GM21737 (cell line): ENCODE results near the gene ORMDL3.
"Not testable (repeated sequence)": the region's sequence is repeated elsewhere in the genome, so short reads cannot be mapped to it uniquely, and the experiment has no call there.

Experiments
- ATAC-seq: cut with Tn5 transposase; IDR thresholded peaks from one replicate; pipeline ENCODE4 v1.9.1; 2021; ENCODE audit warnings: mild to moderate bottlenecking, moderate library complexity; ENCODE audit not compliant: unreplicated experiment

The ORMDL3 gene

DNA sequence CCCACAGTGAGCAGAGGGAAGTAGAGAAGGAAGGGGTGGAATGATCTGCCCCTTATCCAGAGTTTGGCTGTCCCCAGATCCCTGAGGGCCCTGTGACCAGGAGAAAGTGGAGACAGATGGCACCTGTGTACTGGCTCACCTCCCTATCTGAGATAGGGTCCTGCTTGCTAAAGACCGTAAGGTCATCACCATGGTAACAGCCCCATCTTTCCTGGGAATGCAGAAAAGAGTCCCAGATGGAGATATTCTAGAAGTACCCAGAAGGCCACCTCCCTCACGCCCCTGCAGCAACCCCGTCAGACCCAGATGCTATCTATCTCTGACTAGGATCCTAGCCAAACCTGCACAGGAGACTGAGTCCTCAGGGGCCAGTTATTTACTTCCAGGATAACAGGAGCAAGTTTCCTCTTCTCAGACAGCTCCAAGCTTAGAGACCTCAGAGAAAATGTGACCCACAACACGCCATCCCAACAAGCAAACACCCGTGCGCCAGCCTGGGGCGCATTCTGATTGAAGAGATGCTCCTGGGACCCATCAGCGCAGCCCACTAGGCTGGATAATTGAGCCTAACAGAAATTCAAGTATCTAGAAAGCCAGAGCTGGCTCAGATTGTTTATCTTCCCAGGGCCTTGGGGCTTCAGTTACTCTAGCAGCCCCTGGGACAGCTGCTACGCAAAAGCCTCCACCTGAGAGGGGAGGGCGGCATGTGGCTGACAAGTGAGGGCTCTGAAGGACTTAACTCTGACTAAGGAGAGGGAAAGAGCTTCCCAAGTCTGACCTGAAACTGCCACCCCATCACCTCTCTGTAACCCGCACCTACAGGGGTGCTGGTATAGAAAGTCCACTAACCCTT, 1.9 kb downstream of the ORMDL3 start:
- no peak for ATAC-seq

DNA sequence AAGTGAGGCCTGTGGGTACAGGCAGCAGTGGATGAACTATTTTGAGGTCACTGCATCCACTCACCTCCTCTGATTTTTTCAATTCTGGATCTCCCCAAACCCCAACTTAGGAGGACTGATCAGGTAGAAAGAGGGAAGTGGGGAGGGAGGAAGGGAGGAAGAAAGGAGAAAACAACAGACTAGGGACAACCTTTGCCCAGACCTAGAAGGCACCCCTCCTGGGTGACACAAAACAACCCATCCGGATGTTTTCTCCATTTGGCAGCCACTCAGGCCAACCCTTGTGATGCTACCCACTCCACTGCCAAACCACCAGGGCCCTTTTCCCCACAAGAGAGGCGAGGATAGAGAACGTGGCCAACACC, 2.7 kb downstream of the ORMDL3 start:
- no peak for ATAC-seq

DNA sequence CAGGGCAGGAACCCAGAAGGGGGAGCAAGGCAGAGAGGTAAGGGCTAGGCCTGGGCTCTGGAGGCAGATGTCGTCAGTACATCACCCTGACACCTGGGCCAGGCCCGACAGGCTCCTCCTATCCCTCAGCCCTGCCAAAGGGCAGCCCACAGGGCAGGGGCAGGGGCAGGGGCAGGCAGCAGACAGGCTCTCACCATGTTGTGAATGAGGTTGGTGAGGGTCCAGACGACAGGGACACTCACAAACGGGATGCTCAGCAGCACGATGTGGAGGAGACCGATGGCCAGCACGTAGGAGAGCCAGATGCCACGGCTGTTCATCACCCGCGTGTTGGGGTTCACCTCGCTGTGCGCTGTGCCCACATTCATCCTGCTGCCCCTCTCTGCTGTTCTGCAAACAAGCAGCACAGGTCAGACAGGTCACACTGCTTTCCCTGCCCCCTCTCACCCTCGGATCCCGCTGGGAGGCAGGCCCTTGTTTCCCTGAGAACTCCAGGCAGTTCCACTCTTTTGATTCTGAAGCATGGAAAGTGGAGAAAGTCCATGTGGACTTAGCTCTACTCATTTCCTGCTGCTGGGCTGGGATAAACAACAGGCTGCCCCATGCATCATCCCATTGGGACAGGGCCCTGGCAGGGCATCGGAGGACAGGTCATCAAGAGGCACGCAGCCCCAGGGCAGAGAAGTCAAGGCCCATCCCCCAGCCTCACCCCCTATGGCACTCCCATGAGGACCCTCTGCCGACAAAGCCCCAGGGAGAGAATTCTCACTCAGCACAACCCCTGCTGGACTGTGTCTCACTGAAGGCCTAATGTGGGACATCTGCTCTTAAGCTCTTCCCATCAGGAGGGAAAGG, 3.3 kb downstream of the ORMDL3 start:
- ATAC-seq, result no peak

- ATAC-seq, result no peak
Observed at GRCh38 chr17:39923230-39923629, 4.2 kb downstream of the ORMDL3 start.

DNA sequence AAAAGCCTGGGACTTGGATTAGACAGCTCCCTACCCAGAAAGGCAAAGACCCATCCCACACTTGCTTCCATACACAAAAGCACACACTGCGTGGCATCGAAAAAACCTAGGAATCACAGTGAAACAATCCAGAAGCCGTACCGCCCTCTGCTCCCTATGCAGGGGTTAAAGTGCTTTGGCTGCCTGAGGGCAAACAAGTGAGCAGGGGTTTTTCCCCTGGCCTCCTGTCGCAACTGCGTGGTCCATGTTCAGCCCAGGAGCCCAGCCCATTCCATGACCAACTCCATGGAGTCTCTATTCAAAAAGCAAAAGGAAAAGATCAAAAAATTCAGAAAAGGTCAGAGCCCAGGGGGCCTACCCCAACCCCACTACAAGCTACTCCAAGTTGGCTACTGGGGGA, 5.4 kb downstream of the ORMDL3 start:
- ATAC-seq, result no peak

- ATAC-seq, result no peak
Observed at GRCh38 chr17:39921323-39921722, 6.1 kb downstream of the ORMDL3 start.

DNA sequence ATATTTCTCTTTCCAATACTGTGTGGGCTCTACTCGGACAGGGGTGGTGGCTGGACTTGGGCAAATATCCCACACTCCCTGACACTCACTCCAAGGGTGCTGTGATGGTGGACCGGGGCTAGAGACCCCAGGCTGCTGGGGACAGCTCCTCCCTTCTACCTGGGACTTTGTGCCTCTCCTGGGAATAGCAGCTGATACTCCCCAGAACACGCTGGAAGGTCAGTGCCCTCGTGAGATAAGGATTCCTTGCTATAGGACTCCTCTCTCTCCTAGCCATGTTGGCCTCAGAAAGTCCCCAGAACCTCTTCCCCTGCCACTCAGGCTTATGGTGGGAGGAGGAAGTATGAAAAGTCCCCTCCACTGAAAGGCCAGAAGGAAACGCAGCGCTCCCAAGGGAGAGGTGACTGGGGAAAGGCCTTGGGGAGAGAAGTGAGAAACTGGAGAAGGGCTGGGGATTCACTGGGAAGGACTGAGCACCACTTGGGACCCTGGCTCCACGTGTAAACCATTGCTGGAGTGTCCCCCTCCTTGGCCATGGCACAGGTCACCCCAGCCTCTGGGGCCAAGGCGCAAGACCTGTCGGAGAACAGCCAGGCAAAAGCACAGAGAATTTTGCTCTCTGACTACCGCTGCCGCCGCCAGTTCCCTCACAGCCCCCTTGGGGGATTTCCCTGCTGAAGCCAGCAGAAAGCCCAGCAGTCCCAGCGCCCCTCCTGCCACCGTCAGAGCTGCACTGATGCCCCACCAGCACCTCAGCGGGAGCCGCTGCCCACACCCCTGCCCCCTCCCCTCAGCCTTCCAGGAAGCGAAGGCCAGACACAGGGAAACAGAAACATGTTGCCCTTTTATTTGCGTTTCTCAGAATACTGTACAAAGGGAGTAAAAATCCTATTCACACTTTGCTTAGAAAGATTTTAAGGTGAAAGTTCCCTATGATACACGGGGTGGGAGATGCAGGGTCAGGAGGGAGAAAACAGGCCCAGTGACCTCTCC, 6.9 kb downstream of the ORMDL3 start:
- ATAC-seq, result no peak

GRCh38 chr17:39919087-39919683, 8.2 kb downstream of the ORMDL3 start:
- no peak for ATAC-seq

GRCh38 chr17:39916918-39917317, 10.5 kb downstream of the ORMDL3 start:
- no peak for ATAC-seq

DNA sequence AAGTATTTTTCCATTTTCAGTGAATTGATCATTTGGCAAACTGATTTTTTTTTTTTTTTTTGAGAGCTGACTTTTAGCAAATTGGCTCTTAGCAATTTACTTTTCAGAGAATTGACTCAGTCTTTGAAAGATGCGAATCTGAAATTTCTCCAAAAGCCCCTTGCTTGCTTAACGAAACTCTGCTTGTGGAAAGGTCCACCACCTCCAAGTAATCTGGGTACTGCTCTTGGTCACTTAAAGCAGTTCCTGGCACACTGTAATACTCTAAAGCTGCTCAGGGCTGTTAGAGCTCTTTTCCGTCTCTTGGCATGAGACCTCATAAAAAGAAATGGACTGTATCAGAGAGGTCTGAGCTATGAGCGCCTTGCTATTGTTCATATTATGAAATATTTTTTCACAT, 11.8 kb downstream of the ORMDL3 start:
- no peak for ATAC-seq

DNA sequence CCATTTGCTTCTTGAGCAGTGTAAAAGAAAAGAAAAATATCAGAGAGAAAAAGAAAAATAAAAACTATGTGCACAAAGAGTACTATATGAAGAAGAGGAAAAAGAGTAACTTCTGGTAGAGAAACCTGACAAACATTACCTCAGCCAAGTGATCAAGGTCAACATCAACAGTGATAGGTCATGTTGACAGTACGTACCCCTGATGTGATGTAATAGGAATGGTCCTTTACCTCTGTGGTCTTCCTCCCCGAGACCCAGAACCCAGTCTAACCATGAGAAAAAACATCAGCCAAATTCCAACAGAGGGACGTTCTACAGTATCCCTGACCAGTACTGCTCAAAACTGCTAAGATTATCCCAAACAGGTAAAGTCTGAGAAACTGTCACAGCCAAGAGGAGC, 13.4 kb downstream of the ORMDL3 start:
- no peak for ATAC-seq

GRCh38 chr17:39908789-39909352, 18.5 kb downstream of the ORMDL3 start:
- no peak for ATAC-seq

DNA sequence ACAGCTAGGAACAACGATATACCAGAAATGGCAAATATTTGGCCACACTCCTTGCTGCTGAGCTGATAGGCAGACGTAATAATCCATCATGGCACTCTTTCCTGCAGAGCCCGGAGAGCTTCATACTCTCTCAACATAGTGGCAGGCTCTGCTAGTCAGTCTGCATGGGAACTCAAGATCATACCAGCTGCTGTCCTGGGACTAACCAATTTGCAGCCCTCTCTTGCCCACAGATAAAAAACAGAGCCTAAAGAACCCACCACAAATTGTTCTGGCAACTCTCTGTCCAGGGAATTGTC, 22.5 kb downstream of the ORMDL3 start:
- ATAC-seq, result no peak

- no peak for ATAC-seq
Observed at GRCh38 chr17:39903158-39903884, 24.1 kb downstream of the ORMDL3 start.

DNA sequence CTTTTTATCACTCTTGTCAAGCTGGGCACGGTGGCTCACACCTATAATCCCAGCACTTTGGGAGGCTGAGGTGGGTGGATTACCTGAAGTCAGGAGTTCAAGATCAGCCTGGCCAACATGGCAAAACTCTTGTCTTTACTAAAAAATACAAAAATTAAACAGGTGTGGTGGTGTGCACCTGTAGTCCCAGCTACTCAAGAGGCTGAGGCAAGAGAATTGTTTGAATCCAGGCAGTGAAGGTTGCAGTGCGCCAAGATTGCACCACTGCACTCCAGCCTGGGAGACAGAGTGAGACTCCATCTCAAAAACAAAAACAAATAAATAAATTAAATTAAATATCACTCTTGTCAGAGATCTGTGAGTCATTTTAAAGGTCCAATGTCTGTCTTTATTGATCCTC, 25.4 kb downstream of the ORMDL3 start:
- ATAC-seq, result not testable (repeated sequence)

GRCh38 chr17:39899215-39899614, 28.2 kb downstream of the ORMDL3 start:
- ATAC-seq, result no peak

- no peak for ATAC-seq
Observed at GRCh38 chr17:39898088-39898487, 29.3 kb downstream of the ORMDL3 start.

- no peak for ATAC-seq
Observed at GRCh38 chr17:39894681-39895376, 32.6 kb downstream of the ORMDL3 start.

DNA sequence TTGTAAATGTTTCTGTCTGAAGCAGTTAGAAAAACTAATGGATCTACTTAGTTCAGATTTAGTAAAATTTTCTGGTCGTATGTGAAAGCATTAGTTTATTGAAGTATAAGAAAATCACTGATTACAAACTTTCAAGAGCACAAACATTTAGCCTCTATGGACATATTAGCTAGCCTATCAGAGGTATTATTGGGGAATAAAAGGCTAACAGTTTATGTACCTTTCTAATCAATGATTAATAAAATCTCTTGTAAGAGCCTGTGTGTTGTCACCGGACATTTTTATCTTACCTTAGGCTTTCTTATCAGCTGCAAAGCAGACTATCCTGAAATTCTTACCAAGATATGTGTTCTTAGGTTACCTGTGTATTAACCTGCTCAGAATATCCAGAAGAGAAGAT, 38.2 kb downstream of the ORMDL3 start:
- ATAC-seq, result no peak
